ENCODE measurements around the gene ZNF853.

The ZNF853 gene

DNA sequence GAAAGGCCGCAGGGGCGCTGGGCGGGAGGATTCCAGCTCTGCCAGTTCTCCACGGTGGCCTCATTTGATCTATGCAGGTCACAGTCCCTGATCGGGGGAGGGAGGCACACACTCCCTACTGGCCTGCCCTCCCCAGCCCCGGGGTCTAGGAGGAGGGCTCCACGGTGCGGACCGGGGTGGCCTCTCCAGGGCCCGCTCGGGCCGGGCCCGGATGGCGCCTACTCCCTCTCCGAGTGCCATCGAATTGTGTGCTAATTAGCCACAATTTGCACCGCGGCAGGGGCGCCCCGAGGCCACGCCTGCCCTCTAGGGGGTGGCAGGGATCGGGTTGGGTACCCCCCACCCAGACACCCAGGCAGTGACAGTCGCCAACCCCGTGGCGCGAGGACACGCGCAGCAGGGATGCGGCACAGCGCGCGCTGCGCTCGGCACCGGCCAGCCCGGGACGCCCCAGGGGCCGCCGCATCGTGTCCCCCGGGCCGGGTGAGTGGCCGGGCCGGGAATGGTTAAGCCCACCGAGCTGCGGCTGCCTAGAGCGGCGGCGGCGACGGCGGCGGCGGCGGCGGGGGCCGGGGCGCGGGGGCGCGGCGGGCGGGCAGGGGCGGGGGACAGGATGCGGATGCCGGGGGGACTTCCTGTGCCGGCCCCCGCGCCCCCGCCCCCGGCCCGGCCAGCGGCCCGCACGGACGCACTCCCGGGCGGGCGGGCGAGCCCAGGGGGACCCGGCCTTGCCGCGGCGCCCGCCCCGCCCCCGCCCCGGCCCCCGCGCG lies at the start of gene ZNF853:
TSS of gene ZNF853 (plus strand) at position 658 of the 770 bp plus-strand sequence. CDS start 565 bp downstream, outside the sequence.
- TF ChIP-seq, protein P1, sequence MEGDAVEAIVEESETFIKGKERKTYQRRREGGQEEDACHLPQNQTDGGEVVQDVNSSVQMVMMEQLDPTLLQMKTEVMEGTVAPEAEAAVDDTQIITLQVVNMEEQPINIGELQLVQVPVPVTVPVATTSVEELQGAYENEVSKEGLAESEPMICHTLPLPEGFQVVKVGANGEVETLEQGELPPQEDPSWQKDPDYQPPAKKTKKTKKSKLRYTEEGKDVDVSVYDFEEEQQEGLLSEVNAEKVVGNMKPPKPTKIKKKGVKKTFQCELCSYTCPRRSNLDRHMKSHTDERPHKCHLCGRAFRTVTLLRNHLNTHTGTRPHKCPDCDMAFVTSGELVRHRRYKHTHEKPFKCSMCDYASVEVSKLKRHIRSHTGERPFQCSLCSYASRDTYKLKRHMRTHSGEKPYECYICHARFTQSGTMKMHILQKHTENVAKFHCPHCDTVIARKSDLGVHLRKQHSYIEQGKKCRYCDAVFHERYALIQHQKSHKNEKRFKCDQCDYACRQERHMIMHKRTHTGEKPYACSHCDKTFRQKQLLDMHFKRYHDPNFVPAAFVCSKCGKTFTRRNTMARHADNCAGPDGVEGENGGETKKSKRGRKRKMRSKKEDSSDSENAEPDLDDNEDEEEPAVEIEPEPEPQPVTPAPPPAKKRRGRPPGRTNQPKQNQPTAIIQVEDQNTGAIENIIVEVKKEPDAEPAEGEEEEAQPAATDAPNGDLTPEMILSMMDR (IDR thresholded peaks at IDR 0.05; ENCODE audit: low read depth, low read length, missing control alignments), result no peak
- no peak for DNase-seq
- Histone ChIP-seq H3K27ac (no peak within 1 kb of the TSS), H3K36me3 (replicated peaks) (no peaks in the 10 kb centered on the region), H3K27me3 (replicated peaks) (peaks cover 11% of the 10 kb centered on the region), H3K4me3 (ENCODE audit: low read depth, low read length) (peak within 1 kb of the TSS; percentile 52)
- in situ Hi-C loops (cut with HindIII; ENCODE audit: low pct_ligation_motif_present, low sequenced_read_pairs), result no loop called here

DNA sequence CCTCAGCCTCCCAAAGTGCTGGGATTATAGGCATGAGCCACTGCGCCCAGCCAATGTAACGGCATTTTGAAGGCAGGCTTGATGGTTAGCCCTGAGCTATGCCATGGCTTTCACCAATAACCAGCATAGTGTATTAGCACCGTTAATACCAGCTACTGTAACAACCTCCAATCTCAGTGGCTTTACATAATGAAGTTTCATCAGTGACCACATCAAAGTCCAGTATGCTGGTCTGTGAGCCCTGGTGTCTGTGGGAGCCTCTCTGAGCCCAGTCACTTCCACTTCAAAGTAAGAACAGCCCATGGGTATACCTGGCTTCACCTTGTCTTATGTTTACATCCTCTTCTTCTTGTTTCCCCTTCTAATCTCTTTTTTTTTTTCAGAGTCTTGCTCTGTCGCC lies 49.8 kb upstream of the ZNF853 start:
- DNase-seq, result no peak
- in situ Hi-C loops (cut with HindIII; ENCODE audit: low pct_ligation_motif_present, low sequenced_read_pairs), result no loop called here
- Histone ChIP-seq H3K4me3 (ENCODE audit: low read depth, low read length) (no peak overlapping the region), H3K27me3 (replicated peaks) (no peaks in the 10 kb centered on the region), H3K27ac (no peak overlapping the region), H3K36me3 (replicated peaks) (no peaks in the 10 kb centered on the region)
- TF ChIP-seq, protein P1 (IDR thresholded peaks at IDR 0.05; ENCODE audit: low read depth, low read length, missing control alignments), result no peak

DNA sequence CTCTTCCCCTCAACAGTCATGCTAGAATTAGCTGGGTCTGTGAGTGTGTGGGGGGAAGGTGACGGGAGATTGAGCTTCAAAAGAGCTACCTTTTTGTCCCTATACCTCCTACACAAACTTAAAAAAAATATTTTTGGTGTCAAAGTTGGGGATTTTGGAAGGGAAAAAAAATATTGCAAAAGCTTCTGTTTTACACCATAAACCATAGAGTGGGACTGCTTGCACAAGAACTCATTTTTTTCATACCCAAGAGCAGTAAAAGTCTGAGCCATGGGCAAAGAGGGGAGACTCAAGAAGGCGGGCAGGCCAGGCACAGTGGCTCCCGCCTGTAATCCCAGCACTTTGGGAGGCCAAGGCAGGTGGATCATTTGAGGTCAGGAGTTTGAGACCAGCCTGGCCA lies 47.5 kb upstream of the ZNF853 start:
- DNase-seq, result no peak
- TF ChIP-seq, protein P1 (IDR thresholded peaks at IDR 0.05; ENCODE audit: low read depth, low read length, missing control alignments), result no peak
- H3K27ac ChIP-seq, result no peak overlapping the region
- H3K27me3 ChIP-seq (replicated peaks), result no peaks in the 10 kb centered on the region
- H3K36me3 ChIP-seq (replicated peaks), result no peaks in the 10 kb centered on the region
- H3K4me3 ChIP-seq (ENCODE audit: low read depth, low read length), result no peak overlapping the region
- in situ Hi-C loops (cut with HindIII; ENCODE audit: low pct_ligation_motif_present, low sequenced_read_pairs), result no loop called here

DNA sequence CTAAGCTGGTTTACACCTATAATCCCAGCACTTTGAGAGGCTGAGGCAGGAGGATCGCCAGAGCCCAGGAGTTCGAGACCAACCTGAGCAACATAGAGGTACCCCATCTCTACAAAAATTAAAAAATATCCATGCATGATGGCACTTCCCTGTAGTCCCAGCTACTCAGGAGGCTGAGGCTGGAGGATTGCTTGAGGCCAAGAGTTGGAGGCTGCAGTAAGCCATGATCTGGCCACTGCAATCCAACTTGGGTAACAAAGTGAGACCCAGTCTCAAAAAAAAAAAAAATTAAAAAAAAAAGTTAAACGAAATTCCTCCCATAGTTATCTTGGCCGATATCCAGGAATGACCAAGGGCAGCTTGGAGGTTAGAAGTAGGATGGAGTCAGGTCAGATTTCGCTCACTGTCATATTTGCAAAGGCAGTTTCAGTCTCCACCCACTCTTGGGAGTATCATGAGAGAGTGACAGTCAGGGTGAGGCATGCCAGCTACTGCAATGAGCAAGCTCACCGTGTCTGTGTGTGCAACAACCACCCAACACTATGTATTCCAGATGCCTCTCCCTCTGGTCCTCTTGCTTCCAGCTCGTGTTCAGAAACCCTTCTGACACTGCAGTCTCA lies 44.1 kb upstream of the ZNF853 start:
- no peaks in the 10 kb centered on the region for H3K27me3 ChIP-seq (replicated peaks)
- DNase-seq, result no peak

DNA sequence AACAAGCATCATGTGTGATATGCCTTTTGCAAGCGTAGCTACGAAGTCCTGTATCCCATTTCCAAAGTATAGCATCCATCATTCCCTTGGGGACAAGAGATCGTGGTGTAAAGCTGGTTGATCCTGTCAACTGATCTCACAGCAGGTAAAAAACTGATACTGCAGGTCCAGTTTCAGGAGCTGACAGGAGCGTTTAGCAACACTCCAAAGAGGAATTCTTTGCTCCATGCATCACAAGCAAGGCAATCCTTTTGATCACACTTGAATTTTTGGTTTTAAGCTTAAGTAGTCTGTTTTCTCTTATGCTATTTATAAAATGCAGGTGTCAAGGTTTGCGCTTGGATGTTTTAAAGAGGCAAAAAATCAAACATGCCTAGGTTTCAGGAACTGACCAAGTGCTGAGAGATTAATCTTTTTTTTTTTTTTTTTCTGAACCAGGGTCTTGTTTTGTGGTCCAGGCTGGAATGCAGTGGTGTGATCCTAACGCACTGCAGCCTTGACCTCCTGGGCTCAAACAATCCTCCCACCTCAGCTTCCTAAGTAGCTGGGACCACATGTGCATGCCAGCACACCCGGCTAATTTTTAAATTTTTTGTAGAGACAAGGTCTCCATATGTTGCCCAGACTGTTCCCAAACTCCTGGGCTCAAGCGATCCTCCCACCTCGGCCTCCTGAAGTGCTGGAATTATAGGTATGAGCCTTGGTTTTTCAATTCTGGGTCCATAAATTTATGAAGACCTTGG lies 40.0 kb upstream of the ZNF853 start:
- in situ Hi-C loops (cut with HindIII; ENCODE audit: low pct_ligation_motif_present, low sequenced_read_pairs), result no loop called here
- H3K4me3 ChIP-seq (ENCODE audit: low read depth, low read length), result no peak overlapping the region
- H3K27me3 ChIP-seq (replicated peaks), result no peaks in the 10 kb centered on the region
- no peaks in the 10 kb centered on the region for H3K36me3 ChIP-seq (replicated peaks)
- DNase-seq, result no peak
- no peak overlapping the region for H3K27ac ChIP-seq
- TF ChIP-seq, protein P1 (IDR thresholded peaks at IDR 0.05; ENCODE audit: low read depth, low read length, missing control alignments), result no peak

More for the DNA sequence above, 44.1 kb upstream of the ZNF853 start:
- Histone ChIP-seq H3K36me3 (replicated peaks) (no peaks in the 10 kb centered on the region), H3K4me3 (ENCODE audit: low read depth, low read length) (no peak overlapping the region), H3K27ac (no peak overlapping the region)
- TF ChIP-seq, protein P1 (IDR thresholded peaks at IDR 0.05; ENCODE audit: low read depth, low read length, missing control alignments), result no peak
- in situ Hi-C loops (cut with HindIII; ENCODE audit: low pct_ligation_motif_present, low sequenced_read_pairs), result no loop called here
